Fibroblast of lung (primary cell): Measurements from ENCODE around the gene CAMK2B.

Experiments used
- CTCF ChIP-seq, 2 donors: IDR thresholded peaks in 1 of 2; conservative IDR thresholded peaks in 1 of 2; 1 replicate in 1 of 2; 2 replicates in 1 of 2; pipeline ENCODE4 v1.5.1; 2011 to 2012; ENCODE audit warnings: low read length in 2 of 2, control low read depth in 1 of 2, inconsistent platforms in 1 of 2, low read depth in 1 of 2, mild to moderate bottlenecking in 1 of 2
- EZH2 ChIP-seq: IDR thresholded peaks from 2 replicates; pipeline ENCODE4 v1.5.1; 2012; ENCODE audit warnings: low read length, control low read depth, mild to moderate bottlenecking; ENCODE audit errors: missing control alignments

- no peak for TF ChIP-seq CTCF (conservative IDR thresholded peaks at IDR 0.05 in 1 of 2, IDR thresholded peaks at IDR 0.05 in 1 of 2; ENCODE audit: low read depth in 1 of 2, low read length in 2 of 2)
- TF ChIP-seq EZH2 = no peak
These were observed 130.7 kb downstream of the CAMK2B start for GRCh38 chr7:44194562-44195145.
